ENCODE measurements around the gene SPINK2.
A peak's percentile ranks its signal among the peaks of the same experiment; 100 is the strongest.

SPINK2 gene

DNA sequence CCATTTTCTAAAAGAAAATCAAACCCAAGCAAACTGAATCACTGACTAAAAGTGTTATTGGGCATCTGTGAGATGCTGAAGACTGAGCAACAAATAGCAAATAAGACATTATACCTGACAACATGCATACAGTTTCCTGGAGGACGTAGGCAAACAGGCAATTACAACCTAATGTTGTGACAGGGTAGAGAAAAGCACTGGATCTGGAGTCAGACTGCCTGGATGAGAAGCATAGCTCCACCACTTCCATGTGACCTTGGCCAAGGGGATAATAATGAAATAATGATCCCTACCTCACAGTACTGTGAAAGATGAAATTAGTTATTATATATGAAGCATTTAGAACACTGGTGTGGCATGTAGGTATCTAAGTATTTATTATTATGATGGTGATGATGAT, 2.7 kb downstream of the SPINK2 start:
- H3K27me3 Mint-ChIP-seq, result no peaks in the 10 kb centered on the region
- H3K27ac Mint-ChIP-seq, result no peak overlapping the region
- H3K4me3 Mint-ChIP-seq, result no peak overlapping the region
- H3K9me3 Mint-ChIP-seq, result no peaks in the 10 kb centered on the region
- peaks cover 30% of the 10 kb centered on the region for H3K4me1 Mint-ChIP-seq
- H3K36me3 Mint-ChIP-seq, result no peaks in the 10 kb centered on the region

DNA sequence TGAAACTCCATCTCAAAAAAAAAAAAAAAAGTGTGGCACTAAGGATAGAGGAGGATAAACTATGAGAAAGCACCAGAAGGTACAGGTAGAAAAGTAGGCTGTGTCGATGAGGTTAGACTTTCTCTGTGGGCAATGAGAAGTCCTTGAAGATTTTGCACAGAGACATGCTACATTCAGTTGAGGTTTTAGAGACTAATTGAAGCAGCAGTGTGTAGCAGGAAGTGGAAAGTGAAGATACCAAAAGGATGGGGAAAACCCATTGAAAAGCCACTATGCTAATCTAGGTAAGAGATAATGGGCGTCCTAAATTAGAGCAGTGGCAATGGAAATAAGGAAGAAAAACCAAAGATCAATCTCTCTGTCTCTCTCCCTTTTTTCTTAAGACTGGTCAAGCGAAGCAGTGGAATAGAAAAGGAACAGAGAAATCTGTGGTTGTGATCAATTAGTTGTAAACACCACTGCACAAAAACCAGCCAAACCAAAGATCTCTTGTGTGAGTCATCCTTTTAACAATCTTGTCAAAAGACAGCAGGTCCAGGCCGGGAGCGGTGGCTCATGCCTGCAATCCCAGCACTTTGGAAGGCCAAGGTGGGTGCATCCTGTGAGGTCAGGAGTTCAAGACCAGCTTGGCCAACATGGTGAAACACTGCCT, 3.5 kb downstream of the SPINK2 start:
- peaks cover 30% of the 10 kb centered on the region for H3K4me1 Mint-ChIP-seq
- H3K27me3 Mint-ChIP-seq, result no peaks in the 10 kb centered on the region
- H3K36me3 Mint-ChIP-seq, result no peaks in the 10 kb centered on the region
- peak overlapping the region; percentile 42 for H3K4me3 Mint-ChIP-seq
- peak overlapping the region; percentile 71 for H3K27ac Mint-ChIP-seq
- no peaks in the 10 kb centered on the region for H3K9me3 Mint-ChIP-seq

GRCh38 chr4:56806666-56807065, 14.8 kb downstream of the SPINK2 start:
- H3K9me3 Mint-ChIP-seq, result no peaks in the 10 kb centered on the region
- H3K27ac Mint-ChIP-seq, result no peak overlapping the region
- H3K36me3 Mint-ChIP-seq, result no peaks in the 10 kb centered on the region
- H3K27me3 Mint-ChIP-seq, result no peaks in the 10 kb centered on the region
- H3K4me1 Mint-ChIP-seq, result peaks cover 10% of the 10 kb centered on the region
- no peak overlapping the region for H3K4me3 Mint-ChIP-seq

DNA sequence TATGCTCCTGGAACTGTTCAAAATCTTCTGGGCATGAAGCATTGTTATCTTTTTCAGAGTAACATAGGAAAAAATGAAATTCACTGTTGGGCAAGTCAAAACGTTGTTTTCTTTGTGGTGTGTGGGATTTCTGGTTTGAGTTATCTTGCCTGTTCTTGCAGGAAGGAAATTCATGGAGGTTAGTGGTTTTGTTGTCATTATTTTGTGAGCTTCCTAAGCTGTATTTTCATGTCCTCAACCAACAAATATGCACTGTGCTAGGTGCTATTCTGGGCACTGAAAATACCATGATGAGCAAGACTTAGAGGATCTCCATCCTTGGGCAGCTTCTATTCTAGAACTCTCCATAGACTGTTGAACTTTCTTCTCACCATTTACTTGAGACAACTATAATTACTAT, 16.9 kb downstream of the SPINK2 start:
- H3K36me3 Mint-ChIP-seq, result no peaks in the 10 kb centered on the region
- H3K4me3 Mint-ChIP-seq, result no peak overlapping the region
- no peaks in the 10 kb centered on the region for H3K9me3 Mint-ChIP-seq
- peaks cover 19% of the 10 kb centered on the region for H3K4me1 Mint-ChIP-seq
- H3K27ac Mint-ChIP-seq, result no peak overlapping the region
- no peaks in the 10 kb centered on the region for H3K27me3 Mint-ChIP-seq

DNA sequence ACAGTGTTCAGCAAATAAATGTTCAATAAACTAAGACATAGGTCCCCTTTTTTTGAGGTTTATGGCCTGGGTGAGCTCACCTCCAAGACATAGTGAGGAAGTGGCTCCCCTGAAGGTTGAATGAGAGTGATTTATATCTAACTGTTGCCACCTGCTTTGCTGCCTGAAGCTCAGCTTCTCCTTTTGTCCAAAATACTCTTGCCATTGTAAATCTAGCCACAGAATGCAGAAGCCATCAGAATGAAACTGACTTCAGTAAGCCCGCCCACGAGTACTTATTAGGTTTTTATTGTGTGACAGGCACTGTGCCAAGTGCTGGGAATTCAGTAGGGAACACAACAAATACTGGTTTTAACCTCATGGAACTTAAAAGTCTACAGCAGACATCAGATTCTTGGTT, 18.0 kb downstream of the SPINK2 start:
- no peak overlapping the region for H3K4me3 Mint-ChIP-seq
- H3K9me3 Mint-ChIP-seq, result no peaks in the 10 kb centered on the region

GRCh38 chr4:56799824-56800756, 21.4 kb downstream of the SPINK2 start:
- H3K36me3 Mint-ChIP-seq, result no peaks in the 10 kb centered on the region
- H3K4me1 Mint-ChIP-seq, result peaks cover 23% of the 10 kb centered on the region
- no peaks in the 10 kb centered on the region for H3K9me3 Mint-ChIP-seq
- no peaks in the 10 kb centered on the region for H3K27me3 Mint-ChIP-seq
- peak overlapping the region; percentile 57 for H3K27ac Mint-ChIP-seq
- H3K4me3 Mint-ChIP-seq, result peak overlapping the region; percentile 90

More for the DNA sequence above, 18.0 kb downstream of the SPINK2 start:
- H3K27me3 Mint-ChIP-seq, result no peaks in the 10 kb centered on the region
- no peaks in the 10 kb centered on the region for H3K36me3 Mint-ChIP-seq
- peaks cover 23% of the 10 kb centered on the region for H3K4me1 Mint-ChIP-seq
- no peak overlapping the region for H3K27ac Mint-ChIP-seq

- Mint-ChIP-seq H3K4me1 (peaks cover 19% of the 10 kb centered on the region), H3K9me3 (no peaks in the 10 kb centered on the region), H3K27me3 (no peaks in the 10 kb centered on the region), H3K4me3 (peak overlapping the region; percentile 90), H3K36me3 (no peaks in the 10 kb centered on the region), H3K27ac (no peak overlapping the region)
Measured at GRCh38 chr4:56799161-56799759, 22.2 kb downstream of the SPINK2 start.

- Mint-ChIP-seq H3K9me3 (no peaks in the 10 kb centered on the region), H3K4me1 (peaks cover 14% of the 10 kb centered on the region), H3K4me3 (no peak overlapping the region), H3K36me3 (no peaks in the 10 kb centered on the region), H3K27me3 (no peaks in the 10 kb centered on the region), H3K27ac (no peak overlapping the region)
Measured at GRCh38 chr4:56796211-56796610, 25.3 kb downstream of the SPINK2 start.

GRCh38 chr4:56791316-56791715, 30.2 kb downstream of the SPINK2 start:
- Mint-ChIP-seq H3K27me3 (no peaks in the 10 kb centered on the region), H3K27ac (no peak overlapping the region), H3K4me1 (no peaks in the 10 kb centered on the region), H3K9me3 (no peaks in the 10 kb centered on the region), H3K4me3 (no peak overlapping the region), H3K36me3 (no peaks in the 10 kb centered on the region)

DNA sequence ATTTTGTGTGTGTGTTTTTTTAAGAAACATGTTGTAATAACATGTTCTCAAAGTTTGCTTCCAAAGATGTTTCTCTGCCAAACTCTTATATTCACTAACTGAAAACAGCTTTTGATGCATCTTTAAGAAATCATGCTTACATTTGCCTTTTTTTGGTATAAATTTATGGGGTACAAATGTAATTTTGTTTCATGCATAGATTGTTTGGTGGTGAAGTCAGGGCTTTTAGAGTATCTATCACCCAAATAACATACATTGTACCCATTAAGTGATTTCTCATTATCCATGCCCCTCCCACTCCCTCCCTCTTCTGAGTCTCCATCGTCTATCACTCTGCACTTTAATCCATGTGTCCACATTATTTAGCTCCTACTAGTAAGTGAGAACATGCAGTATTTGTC, 30.8 kb downstream of the SPINK2 start:
- H3K36me3 Mint-ChIP-seq, result no peaks in the 10 kb centered on the region
- no peaks in the 10 kb centered on the region for H3K4me1 Mint-ChIP-seq
- H3K9me3 Mint-ChIP-seq, result no peaks in the 10 kb centered on the region
- no peaks in the 10 kb centered on the region for H3K27me3 Mint-ChIP-seq
- H3K27ac Mint-ChIP-seq, result no peak overlapping the region
- H3K4me3 Mint-ChIP-seq, result no peak overlapping the region

DNA sequence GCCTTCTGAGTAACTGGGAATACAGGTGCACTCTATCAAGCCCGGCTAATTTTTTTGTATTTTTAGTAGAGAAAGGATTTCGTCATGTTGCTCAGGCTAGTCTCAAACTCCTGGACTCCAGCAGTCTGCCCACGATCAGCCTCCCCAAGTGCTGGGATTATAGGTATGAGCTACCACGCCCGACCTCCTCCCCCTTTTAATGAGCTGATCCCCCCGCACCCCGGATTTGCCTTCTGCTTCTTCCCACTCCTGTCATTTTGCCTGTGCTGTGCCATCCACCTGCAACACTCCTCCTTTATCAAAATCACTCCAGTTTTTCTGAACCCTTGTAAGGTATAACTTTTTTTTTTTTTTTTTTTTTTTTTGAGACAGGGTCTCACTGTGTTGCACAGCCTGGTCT, 33.4 kb downstream of the SPINK2 start:
- no peaks in the 10 kb centered on the region for H3K36me3 Mint-ChIP-seq
- no peaks in the 10 kb centered on the region for H3K27me3 Mint-ChIP-seq
- no peaks in the 10 kb centered on the region for H3K4me1 Mint-ChIP-seq
- no peaks in the 10 kb centered on the region for H3K9me3 Mint-ChIP-seq
- H3K27ac Mint-ChIP-seq, result no peak overlapping the region
- no peak overlapping the region for H3K4me3 Mint-ChIP-seq

DNA sequence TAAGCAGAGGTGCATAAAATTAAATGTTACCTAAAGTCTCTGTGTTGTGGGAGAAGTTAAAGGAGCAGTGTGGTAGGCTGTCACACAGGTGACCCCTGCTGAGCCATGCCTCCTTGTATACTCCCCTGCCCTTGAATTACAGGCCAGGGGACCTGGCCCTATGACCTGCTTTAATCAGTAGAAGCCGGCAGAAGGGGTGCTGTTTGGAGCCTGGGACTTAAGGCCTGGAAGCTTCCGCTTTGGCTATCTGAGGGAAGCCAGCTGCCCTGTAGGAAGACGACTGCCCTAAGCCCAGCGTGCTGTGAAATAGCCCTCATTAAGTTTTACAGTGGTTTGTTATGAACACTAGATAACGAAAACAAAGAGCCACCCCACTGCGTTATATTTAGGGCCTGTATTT, 34.1 kb downstream of the SPINK2 start:
- Mint-ChIP-seq H3K27ac (no peak overlapping the region), H3K27me3 (no peaks in the 10 kb centered on the region), H3K9me3 (no peaks in the 10 kb centered on the region), H3K4me3 (no peak overlapping the region), H3K36me3 (no peaks in the 10 kb centered on the region), H3K4me1 (no peaks in the 10 kb centered on the region)

- Mint-ChIP-seq H3K4me3 (no peak overlapping the region), H3K27ac (no peak overlapping the region)
Measured at GRCh38 chr4:56786955-56787354, 34.5 kb downstream of the SPINK2 start.

DNA sequence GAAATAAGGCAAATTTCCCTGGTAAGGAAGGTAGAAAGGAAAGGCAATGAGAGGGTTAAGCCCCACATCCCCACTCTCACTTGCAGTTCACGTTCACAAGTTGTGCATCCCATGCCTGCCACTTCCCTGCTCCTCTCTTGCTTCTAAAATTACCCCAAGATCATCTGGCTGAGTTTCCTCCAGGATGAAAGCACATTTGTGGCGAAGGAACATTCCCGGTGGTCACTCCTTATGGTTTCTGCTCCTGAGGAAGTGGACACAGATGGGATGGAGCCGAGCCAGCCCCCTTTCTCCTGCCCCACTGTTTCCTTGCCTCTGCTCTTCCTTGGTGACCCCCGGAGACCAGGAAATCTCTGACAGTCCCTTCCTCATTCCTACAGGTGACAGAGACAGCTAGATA, 37.5 kb downstream of the SPINK2 start:
- H3K27me3 Mint-ChIP-seq, result no peaks in the 10 kb centered on the region
- no peaks in the 10 kb centered on the region for H3K36me3 Mint-ChIP-seq
- H3K4me1 Mint-ChIP-seq, result no peaks in the 10 kb centered on the region
- no peaks in the 10 kb centered on the region for H3K9me3 Mint-ChIP-seq
- H3K27ac Mint-ChIP-seq, result no peak overlapping the region
- no peak overlapping the region for H3K4me3 Mint-ChIP-seq

More at GRCh38 chr4:56786955-56787354, 34.5 kb downstream of the SPINK2 start:
- Mint-ChIP-seq H3K4me1 (no peaks in the 10 kb centered on the region), H3K36me3 (no peaks in the 10 kb centered on the region), H3K9me3 (no peaks in the 10 kb centered on the region), H3K27me3 (no peaks in the 10 kb centered on the region)

DNA sequence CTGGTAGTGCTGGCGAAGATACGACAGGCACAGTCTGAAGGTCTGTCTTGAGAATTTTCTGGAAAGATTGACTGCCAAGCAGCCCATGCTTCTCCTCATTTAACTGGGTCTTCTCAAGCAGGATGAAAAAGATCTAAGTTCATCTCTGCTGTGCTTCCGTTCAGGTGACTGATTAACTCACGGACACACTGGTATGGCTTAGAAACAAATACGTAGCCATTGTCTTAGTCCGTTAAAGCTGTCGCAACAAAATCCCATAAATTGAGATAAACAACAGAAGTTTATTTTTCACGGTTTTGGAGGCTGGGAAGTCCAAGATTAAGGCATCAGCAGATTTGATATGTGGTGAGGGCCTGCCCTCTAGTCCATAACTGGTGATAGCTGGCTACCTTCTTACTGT, 39.5 kb downstream of the SPINK2 start:
- Mint-ChIP-seq H3K27ac (no peak overlapping the region), H3K4me1 (no peaks in the 10 kb centered on the region), H3K9me3 (no peaks in the 10 kb centered on the region), H3K27me3 (no peaks in the 10 kb centered on the region), H3K4me3 (no peak overlapping the region), H3K36me3 (no peaks in the 10 kb centered on the region)

DNA sequence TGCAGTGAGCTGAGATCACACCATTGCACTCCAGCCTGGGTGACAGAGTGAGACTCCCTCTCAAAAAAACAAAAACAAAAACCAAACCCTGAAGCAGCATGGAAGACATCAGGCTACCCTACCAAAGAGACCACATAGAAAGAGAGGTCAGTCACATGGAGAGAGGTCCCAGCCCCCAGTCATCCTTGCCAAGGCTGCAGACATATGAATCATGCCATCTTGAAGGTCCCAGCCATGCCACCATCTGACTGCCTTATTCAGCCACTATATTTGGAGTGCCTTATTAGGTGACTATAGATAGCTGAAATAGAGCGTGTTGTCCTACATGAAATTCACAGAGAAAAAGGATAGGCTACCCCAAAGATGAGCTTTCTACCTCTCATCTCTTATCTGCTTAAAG, 48.2 kb downstream of the SPINK2 start:
- Mint-ChIP-seq H3K4me1 (no peaks in the 10 kb centered on the region), H3K36me3 (no peaks in the 10 kb centered on the region), H3K27ac (no peak overlapping the region), H3K27me3 (no peaks in the 10 kb centered on the region), H3K9me3 (no peaks in the 10 kb centered on the region), H3K4me3 (no peak overlapping the region)

Measured in activated naive CD4-positive, alpha-beta T cell treated with anti-CD3 and anti-CD28 coated beads, Interleukin-2, amount 50 U/mL, for 24 hours (primary cell).